ENCODE data around the gene SZRD1. TPM values are rescaled to one million over a fixed set of nuclear protein-coding genes. Genes with fewer than 3 reads are reported as not detected.

The SZRD1 gene
- total RNA-seq, 1 donor from 2014 or later: 212 TPM

DNA sequence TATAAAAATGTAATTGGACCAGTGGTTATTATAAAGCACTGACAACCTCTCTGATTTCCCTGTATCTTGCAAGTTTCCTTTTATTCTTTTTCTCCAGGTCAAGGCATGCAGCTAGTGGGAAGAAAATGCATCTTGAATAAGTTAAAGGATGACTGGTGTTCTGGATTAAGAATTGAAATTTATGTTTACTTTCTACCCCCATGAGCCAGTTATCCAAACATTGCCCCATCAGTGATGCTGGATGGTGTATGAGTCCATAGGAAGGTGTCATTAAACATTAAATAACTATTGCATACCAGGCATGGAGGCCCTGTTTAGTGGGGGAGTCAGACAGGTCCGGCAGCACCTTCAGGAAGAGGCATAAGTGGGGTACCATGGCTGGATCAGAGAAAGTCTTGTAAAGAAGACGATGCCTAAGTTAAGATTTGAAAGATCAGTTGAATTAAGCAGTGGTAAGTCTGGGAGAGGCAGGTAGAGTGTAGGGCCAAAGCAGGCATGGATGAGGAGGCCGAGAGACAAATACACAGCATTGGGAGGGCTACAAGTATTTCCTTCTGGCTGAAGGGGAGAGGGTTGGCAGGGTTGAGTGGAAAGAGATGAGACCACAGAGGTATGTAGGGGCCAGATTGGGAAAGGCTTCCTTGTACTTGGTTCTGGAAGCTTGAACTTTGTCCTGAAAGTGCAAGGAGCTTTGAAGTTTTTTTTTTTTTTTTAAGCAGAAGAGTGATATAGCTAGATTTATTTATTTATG lies 5.7 kb downstream of the SZRD1 start:
- Mint-ChIP-seq H3K4me3 (peak overlapping the region; percentile 75), H3K27ac (peak overlapping the region; percentile 86), H3K9me3 (no peaks in the 10 kb centered on the region), H3K4me1 (ENCODE audit: low read depth) (peaks cover 75% of the 10 kb centered on the region), H3K27me3 (ENCODE audit: insufficient read depth) (no peaks in the 10 kb centered on the region), H3K36me3 (ENCODE audit: low read depth) (peaks cover 28% of the 10 kb centered on the region)
- intact Hi-C loops (cut with micrococcal nuclease): loop anchor here (2.0 kb wide), 1 partner anchor 14 kb away; no protein-coding TSS in a partner anchor
- DNase-seq (ENCODE audit: low spot score): no peak

DNA sequence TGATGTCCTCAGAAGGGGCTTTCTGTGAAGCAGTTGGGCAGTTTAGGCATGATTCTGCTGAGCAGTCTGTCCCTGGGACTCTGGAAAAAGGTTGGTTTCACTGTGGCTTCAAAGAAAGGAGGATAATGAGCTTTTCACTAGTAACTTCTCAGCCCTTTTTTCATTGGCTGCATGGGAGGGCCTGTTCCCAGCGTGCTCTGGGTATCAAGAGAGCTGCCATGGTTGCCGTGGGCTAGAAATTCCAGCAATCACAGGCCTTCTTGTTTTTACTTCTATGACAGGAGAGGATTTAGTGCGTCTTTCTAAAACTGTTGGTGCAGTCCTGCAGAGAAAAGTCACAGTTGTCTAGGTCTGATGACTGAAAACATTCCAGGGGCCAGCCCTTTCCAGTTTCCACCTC lies 7.2 kb downstream of the SZRD1 start:
- Mint-ChIP-seq H3K36me3 (ENCODE audit: low read depth) (peaks cover 25% of the 10 kb centered on the region), H3K9me3 (no peaks in the 10 kb centered on the region), H3K27me3 (ENCODE audit: insufficient read depth) (no peaks in the 10 kb centered on the region), H3K4me1 (ENCODE audit: low read depth) (peaks cover 60% of the 10 kb centered on the region), H3K4me3 (peak overlapping the region; percentile 6), H3K27ac (peak overlapping the region; percentile 75)
- intact Hi-C loops (cut with micrococcal nuclease): no loop called here
- no peak for DNase-seq (ENCODE audit: low spot score)

DNA sequence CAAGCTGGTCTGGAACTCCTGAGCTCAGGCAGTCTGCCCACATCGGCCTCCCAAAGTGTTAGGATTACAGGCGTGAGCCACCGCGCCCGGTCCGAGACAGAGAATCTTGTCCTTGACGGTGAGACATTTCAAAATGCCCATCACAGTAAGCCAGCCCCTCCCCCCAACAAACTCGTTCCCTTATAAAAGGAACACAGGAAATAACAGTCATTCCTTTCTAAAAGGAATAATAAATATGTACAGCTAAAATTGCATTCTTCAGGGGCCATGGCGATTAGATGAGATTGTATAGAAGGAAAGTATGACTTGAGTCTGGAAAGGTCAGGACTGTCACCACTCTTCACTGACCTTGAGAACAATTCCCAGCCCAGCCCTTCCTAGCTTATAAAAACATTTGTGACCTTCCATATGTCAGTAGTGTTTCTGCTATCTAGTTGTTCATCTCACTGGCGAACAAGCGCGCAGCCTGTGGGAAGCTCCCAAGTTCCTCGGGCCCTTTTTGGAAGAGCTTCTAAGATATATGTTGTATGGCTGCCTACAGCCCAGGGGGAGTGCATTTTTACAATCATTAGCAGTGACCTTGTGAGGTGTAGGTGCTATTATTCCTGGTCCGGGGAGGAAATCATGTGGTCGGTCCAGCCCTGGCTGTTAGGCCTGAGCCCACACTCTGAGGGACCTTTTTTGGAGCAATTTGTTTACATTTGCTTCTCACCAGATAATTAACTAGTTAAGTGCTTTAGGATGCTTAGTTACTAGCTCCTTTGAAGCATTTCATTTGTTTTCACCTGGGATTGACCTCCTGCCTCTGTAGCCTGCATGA lies 8.7 kb downstream of the SZRD1 start:
- no peak overlapping the region for H3K4me3 Mint-ChIP-seq
- peaks cover 24% of the 10 kb centered on the region for H3K36me3 Mint-ChIP-seq (ENCODE audit: low read depth)
- H3K27ac Mint-ChIP-seq: peak overlapping the region; percentile 16
- DNase-seq (ENCODE audit: low spot score): no peak
- H3K9me3 Mint-ChIP-seq: no peaks in the 10 kb centered on the region
- intact Hi-C loops (cut with micrococcal nuclease): no loop called here
- H3K4me1 Mint-ChIP-seq (ENCODE audit: low read depth): peaks cover 53% of the 10 kb centered on the region
- no peaks in the 10 kb centered on the region for H3K27me3 Mint-ChIP-seq (ENCODE audit: insufficient read depth)

DNA sequence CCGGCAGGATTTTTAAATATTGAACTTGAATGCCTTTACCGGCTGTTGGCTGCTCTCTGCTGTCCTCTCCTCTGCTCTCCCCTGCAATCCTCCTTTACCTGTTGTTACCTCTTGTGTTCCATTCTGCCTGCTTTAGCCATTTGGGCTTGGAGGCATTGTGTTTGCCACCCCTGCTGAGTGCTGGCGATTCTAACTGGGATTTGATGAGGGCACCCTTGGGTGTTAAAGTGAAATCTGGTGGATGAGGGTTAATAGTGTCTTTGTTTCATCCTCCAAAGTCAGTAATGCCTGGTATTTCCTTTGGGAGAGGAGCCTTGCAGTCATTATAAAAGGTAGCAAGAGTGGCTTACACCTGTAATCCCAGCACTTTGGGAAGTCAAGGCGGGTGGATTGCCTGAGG lies 9.9 kb downstream of the SZRD1 start:
- Mint-ChIP-seq H3K4me1 (ENCODE audit: low read depth) (peaks cover 44% of the 10 kb centered on the region), H3K9me3 (no peaks in the 10 kb centered on the region), H3K27ac (peak overlapping the region; percentile 29), H3K27me3 (ENCODE audit: insufficient read depth) (no peaks in the 10 kb centered on the region), H3K4me3 (no peak overlapping the region), H3K36me3 (ENCODE audit: low read depth) (peaks cover 21% of the 10 kb centered on the region)
- intact Hi-C loops (cut with micrococcal nuclease): no loop called here
- no peak for DNase-seq (ENCODE audit: low spot score)

DNA sequence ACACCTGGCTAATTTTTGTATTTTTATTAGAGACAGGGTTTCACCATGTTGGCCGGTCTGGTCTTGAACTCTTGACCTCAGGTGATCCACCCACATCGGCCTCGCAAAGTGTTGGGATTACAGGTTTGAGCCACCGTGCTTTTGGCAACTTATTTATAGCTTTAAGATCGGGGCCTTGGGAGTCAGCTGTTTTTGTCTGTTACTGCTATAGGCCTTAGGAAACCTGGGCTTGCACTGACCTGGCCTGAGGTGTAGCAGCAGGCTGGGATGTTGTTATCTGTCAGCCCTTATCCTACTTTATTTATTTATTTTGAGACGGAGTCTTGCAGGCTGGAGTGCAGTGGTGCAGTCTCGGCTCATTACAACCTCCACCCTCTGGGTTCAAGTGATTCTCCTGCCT lies 11.4 kb downstream of the SZRD1 start:
- Mint-ChIP-seq H3K9me3 (no peaks in the 10 kb centered on the region), H3K4me3 (no peak overlapping the region), H3K4me1 (ENCODE audit: low read depth) (peaks cover 32% of the 10 kb centered on the region), H3K27ac (no peak overlapping the region), H3K27me3 (ENCODE audit: insufficient read depth) (no peaks in the 10 kb centered on the region), H3K36me3 (ENCODE audit: low read depth) (peaks cover 15% of the 10 kb centered on the region)
- DNase-seq (ENCODE audit: low spot score): no peak
- intact Hi-C loops (cut with micrococcal nuclease): no loop called here

DNA sequence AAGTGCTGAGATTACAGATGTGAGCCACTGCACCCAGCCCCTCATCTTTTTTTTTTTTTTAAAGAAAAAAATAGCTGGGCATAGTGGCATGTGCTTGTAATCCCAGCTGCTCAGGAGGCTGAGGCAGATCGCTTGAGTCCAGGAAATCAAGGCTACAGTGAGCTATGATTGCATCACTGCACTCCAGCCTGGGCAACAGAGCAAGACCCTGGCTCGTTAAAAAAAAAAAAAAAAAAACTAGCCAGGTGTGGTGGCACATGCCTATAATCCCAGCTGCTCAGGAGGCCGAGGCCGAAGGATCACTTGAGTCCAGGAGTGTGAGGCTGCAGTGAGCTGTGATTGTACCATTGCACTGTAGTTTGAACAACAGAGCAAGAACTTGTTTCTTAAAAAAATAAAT lies 13.8 kb downstream of the SZRD1 start:
- H3K36me3 Mint-ChIP-seq (ENCODE audit: low read depth): peaks cover 8% of the 10 kb centered on the region
- H3K27me3 Mint-ChIP-seq (ENCODE audit: insufficient read depth): no peaks in the 10 kb centered on the region
- DNase-seq (ENCODE audit: low spot score): no peak
- intact Hi-C loops (cut with micrococcal nuclease): no loop called here
- no peak overlapping the region for H3K27ac Mint-ChIP-seq
- H3K4me3 Mint-ChIP-seq: no peak overlapping the region
- H3K9me3 Mint-ChIP-seq: no peaks in the 10 kb centered on the region
- H3K4me1 Mint-ChIP-seq (ENCODE audit: low read depth): peaks cover 33% of the 10 kb centered on the region

DNA sequence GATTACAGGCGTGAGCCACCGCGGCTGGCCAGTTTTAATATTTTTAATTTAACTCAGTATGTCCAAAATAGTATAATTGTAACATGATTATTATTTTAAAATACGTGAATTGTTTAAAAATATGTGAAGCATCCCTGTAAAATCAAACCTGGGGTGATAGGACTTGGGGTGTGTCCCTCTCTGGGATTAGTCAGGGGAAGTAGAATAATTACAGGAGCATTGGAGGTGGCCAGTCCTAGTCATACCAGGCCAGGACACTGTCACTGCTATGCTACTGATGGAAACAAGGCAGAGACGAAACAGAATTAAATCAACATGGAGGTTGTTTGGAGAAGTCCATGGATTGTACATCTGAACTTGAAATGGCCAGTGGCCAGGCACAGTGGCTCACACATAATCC lies 16.8 kb downstream of the SZRD1 start:
- peak overlapping the region; percentile 59 for H3K4me3 Mint-ChIP-seq
- no peak for DNase-seq (ENCODE audit: low spot score)
- H3K27me3 Mint-ChIP-seq (ENCODE audit: insufficient read depth): no peaks in the 10 kb centered on the region
- H3K27ac Mint-ChIP-seq: peak overlapping the region; percentile 26
- intact Hi-C loops (cut with micrococcal nuclease): no loop called here
- H3K9me3 Mint-ChIP-seq: no peaks in the 10 kb centered on the region
- peaks cover 39% of the 10 kb centered on the region for H3K4me1 Mint-ChIP-seq (ENCODE audit: low read depth)
- peaks cover 6% of the 10 kb centered on the region for H3K36me3 Mint-ChIP-seq (ENCODE audit: low read depth)

DNA sequence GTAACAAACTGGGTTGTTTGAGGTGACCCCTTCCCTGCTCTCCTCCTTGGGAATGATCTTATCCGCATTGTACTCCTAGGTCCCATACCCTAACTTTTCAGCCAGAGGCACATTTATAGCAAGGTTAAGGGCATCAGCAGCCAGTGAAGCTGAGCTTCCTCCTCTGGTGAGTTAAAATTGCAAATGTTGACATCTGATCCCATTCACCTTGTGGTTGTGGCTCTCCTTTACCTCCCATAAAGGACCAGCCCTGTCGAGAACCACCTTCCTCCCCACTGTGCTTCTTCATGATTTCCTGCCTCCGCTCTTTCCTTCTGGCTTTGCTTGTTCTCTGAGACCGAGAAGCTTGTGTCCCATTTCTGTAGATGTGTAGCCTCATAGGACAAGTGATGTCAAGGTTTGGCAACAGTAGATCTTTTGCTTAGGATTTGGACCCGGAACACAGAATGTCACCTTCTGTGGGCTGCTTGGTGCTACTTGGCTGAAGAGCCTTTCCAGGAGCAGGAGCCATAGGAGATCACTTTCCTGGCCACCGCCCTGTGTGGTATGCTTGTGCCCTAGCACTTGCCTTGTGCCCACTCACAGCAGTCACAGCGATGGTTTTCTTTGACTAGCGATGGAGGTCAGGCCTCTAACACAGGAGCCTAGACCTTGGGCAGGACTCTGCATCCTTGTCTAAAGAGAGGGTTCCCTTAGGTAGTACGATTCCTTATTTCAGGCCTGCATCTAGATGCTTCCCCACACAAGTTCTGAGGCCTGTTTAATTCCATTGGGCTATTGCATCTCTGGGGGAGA lies 18.8 kb downstream of the SZRD1 start:
- Mint-ChIP-seq H3K4me1 (ENCODE audit: low read depth) (peaks cover 50% of the 10 kb centered on the region), H3K27me3 (ENCODE audit: insufficient read depth) (no peaks in the 10 kb centered on the region), H3K27ac (peak overlapping the region; percentile 37), H3K4me3 (peak overlapping the region; percentile 35), H3K36me3 (ENCODE audit: low read depth) (peaks cover 12% of the 10 kb centered on the region), H3K9me3 (no peaks in the 10 kb centered on the region)
- intact Hi-C loops (cut with micrococcal nuclease): loop anchor here (2.0 kb wide), 1 partner anchor 13 kb away; no protein-coding TSS in a partner anchor
- no peak for DNase-seq (ENCODE audit: low spot score)

DNA sequence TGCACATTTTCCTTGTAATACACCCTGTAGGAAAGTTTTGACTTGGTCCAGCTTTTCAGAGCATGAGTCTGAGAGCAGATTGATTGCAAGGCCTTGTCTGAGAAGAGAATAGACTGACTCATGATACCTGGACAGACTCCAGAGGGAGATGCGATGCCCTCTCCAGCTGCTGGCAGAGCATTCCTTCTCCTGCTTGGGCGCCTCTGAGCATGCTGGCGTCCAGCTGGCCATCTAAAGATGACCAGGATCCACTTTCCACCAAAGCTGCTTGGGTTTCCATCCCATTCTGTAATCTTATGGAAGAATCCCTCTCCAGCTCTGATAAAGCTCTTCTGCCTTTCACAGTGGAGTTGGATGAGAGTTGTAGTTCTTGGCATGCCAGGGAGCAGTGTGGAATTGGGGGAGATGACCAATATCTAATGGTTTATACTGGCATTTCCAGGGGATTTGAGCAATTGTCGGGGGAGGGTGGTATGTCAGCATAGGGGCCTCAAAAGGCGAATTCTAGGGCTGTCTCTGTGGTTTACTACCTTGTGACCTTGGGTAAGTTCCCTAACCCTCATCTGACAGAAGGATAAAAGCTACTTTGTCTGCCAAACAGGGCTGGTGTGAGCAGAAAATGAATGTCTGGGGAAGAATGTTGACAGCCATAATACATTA lies 19.5 kb downstream of the SZRD1 start:
- H3K27ac Mint-ChIP-seq: peak overlapping the region; percentile 63
- no peak for DNase-seq (ENCODE audit: low spot score)
- H3K4me1 Mint-ChIP-seq (ENCODE audit: low read depth): peaks cover 57% of the 10 kb centered on the region
- no peaks in the 10 kb centered on the region for H3K9me3 Mint-ChIP-seq
- H3K27me3 Mint-ChIP-seq (ENCODE audit: insufficient read depth): no peaks in the 10 kb centered on the region
- intact Hi-C loops (cut with micrococcal nuclease): loop anchor here (2.0 kb wide), 1 partner anchor 14 kb away; no protein-coding TSS in a partner anchor
- H3K4me3 Mint-ChIP-seq: peak overlapping the region; percentile 35
- peaks cover 12% of the 10 kb centered on the region for H3K36me3 Mint-ChIP-seq (ENCODE audit: low read depth)

DNA sequence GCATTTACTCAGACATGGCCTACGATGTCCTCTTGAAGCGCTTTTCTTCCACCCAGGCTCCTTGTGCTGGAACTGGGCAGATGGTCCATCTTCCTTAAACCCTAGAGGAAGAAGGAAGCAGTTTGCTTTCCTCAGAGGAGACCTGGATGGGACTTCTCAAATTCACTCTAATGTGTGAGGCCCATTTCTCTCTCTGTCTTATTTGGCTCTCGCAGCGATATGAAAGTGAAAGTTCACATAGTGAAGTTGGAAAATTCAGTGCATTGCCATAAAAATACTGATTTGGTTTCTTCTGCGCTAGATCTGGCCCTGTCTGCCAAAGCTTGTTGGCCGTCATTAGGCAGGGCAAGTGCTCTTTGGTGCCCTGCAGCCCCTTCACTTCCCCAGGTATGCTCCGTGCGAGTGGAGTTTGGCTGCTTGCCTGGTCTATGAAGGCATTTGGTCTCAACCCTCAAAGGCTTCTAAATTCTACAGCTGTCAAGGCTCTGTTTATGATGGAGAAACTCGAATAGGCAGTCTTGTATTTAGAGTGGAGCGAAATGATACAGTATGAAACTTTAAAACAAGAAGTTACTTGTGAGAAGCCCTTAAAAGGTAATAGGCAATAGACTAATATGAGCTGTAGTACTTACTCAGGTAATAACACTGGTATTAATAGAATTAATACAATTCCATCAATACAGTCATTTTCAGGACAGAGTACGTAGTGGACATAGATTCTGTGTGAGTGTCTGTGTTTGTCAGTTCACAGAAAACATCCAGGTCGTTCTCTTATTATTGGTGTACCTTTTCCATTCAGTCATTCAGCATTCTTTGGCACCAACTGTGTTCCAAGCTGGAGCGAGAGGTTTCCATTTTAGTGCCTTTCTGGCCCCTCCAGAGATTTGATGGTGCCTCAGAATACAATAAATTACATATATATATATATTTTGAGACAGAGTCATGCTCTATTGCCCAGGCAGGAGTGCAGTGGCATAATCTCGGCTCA lies 20.5 kb downstream of the SZRD1 start:
- intact Hi-C loops (cut with micrococcal nuclease): loop anchor here (2.0 kb wide), 1 partner anchor 15 kb away; no protein-coding TSS in a partner anchor

DNA sequence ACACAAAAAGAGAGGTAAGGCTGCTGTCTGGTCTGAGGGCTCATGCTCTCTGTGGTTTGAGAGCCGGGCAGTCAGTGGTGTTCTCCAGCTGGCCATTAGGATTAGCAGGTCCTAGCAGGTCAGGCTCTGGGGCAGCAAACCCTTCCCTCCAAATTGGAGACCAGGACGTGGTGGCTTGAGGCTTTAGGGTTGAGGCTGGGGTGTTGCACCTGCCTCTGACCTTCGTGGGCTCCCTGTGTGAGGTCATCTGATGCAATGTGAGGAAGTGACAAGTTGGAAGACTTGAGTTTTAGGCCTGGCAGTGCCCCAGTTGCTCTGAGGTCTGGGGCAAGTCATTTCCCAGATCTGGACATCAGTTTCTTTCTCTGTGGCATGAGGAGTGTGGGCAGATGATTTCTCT lies 24.4 kb downstream of the SZRD1 start:
- Mint-ChIP-seq H3K4me3 (no peak overlapping the region), H3K4me1 (ENCODE audit: low read depth) (peaks cover 65% of the 10 kb centered on the region), H3K27ac (peak overlapping the region; percentile 76), H3K36me3 (ENCODE audit: low read depth) (peaks cover 22% of the 10 kb centered on the region), H3K9me3 (no peaks in the 10 kb centered on the region), H3K27me3 (ENCODE audit: insufficient read depth) (no peaks in the 10 kb centered on the region)
- DNase-seq (ENCODE audit: low spot score): no peak
- intact Hi-C loops (cut with micrococcal nuclease): no loop called here

More for the DNA sequence above, 20.5 kb downstream of the SZRD1 start:
- no peaks in the 10 kb centered on the region for H3K27me3 Mint-ChIP-seq (ENCODE audit: insufficient read depth)
- H3K9me3 Mint-ChIP-seq: no peaks in the 10 kb centered on the region
- peaks cover 66% of the 10 kb centered on the region for H3K4me1 Mint-ChIP-seq (ENCODE audit: low read depth)
- peak overlapping the region; percentile 70 for H3K4me3 Mint-ChIP-seq
- H3K27ac Mint-ChIP-seq: peak overlapping the region; percentile 80
- peaks cover 10% of the 10 kb centered on the region for H3K36me3 Mint-ChIP-seq (ENCODE audit: low read depth)
- DNase-seq (ENCODE audit: low spot score): peak; percentile 6
